Fibroblast of pulmonary artery (primary cell): Measurements from ENCODE around the gene GPRC5A.

ENCODE experiments used
- DNase-seq: peaks from one replicate; pipeline ENCODE4 v3.0.0-alpha.2; 2010; ENCODE audit warnings: low read depth
- H3K4me3 ChIP-seq: replicated peaks from 2 replicates; pipeline ENCODE4 v1.5.1; 2011; ENCODE audit warnings: low read depth, mild to moderate bottlenecking, control low read depth, low read length, moderate library complexity
- CTCF ChIP-seq: IDR thresholded peaks from 2 replicates; pipeline ENCODE4 v1.5.1; 2011; ENCODE audit warnings: mild to moderate bottlenecking, control low read depth, low read length, inconsistent platforms; ENCODE audit errors: missing control alignments

GPRC5A gene

GRCh38 chr12:12938541-12938940 lies 47.2 kb downstream of the GPRC5A start:
- TF ChIP-seq CTCF = no peak
- no peak for DNase-seq
- H3K4me3 ChIP-seq = no peak overlapping the region

- no peak overlapping the region for H3K4me3 ChIP-seq
- TF ChIP-seq CTCF = no peak
- DNase-seq = no peak
These were observed 48.5 kb downstream of the GPRC5A start for GRCh38 chr12:12939888-12940287.

- DNase-seq = no peak
- no peak for TF ChIP-seq CTCF
These were observed 50.3 kb downstream of the GPRC5A start for GRCh38 chr12:12941450-12942350.

GRCh38 chr12:12943586-12944260 lies 52.4 kb downstream of the GPRC5A start:
- no peak for DNase-seq
- no peak for TF ChIP-seq CTCF
- no peak overlapping the region for H3K4me3 ChIP-seq

More at GRCh38 chr12:12941450-12942350, 50.3 kb downstream of the GPRC5A start:
- no peak overlapping the region for H3K4me3 ChIP-seq

GRCh38 chr12:12945591-12945990 lies 54.2 kb downstream of the GPRC5A start:
- no peak overlapping the region for H3K4me3 ChIP-seq
- DNase-seq = no peak
- no peak for TF ChIP-seq CTCF

GRCh38 chr12:12946686-12947355 lies 55.5 kb downstream of the GPRC5A start:
- no peak for TF ChIP-seq CTCF
- no peak overlapping the region for H3K4me3 ChIP-seq
- no peak for DNase-seq
